Breast epithelium (tissue), 4 donors: Measurements from ENCODE around the gene MLST8. TPM values are rescaled to one million over a fixed set of nuclear protein-coding genes. Genes with fewer than 3 reads are reported as not detected.

ENCODE experiments used
- DNase-seq, 2 donors: peaks; one replicate each; pipeline ENCODE4 v3.0.0-alpha.2; 2019; ENCODE audit warnings: low spot score in 2 of 2
- H3K27ac ChIP-seq, 2 donors: fragments of 200-600 bp; sonication (generic) in 1 of 2; one replicate each; pipeline ENCODE4 v1.5.1; 2016 to 2019; ENCODE audit warnings: mild to moderate bottlenecking in 1 of 2
- H3K27me3 ChIP-seq, 2 donors: fragments of 200-600 bp; sonication (generic) in 1 of 2; one replicate each; pipeline versions ENCODE4 v1.5.1 to v1.6.0; 2017 to 2019; ENCODE audit warnings: control low read depth in 1 of 2, mild to moderate bottlenecking in 1 of 2
- H3K36me3 ChIP-seq: fragments of 200-600 bp; one replicate; pipeline ENCODE4 v1.5.1; 2019
- H3K4me1 ChIP-seq, 2 donors: fragments of 200-600 bp; sonication (generic); one replicate each; pipeline ENCODE4 v1.5.1; 2016 to 2019; ENCODE audit warnings: control low read depth in 1 of 2
- H3K4me3 ChIP-seq, 3 donors: fragments of 200-600 bp; sonication (generic); 1 replicate in 2 of 3; 2 replicates in 1 of 3; pipeline ENCODE4 v1.5.1; 2016 to 2019; ENCODE audit warnings: mild to moderate bottlenecking in 3 of 3, moderate library complexity in 2 of 3
- H3K9me3 ChIP-seq, 2 donors: fragments of 200-600 bp; sonication (generic) in 1 of 2; one replicate each; pipeline ENCODE4 v1.5.1; 2016 to 2019; ENCODE audit warnings: control low read depth in 1 of 2
- POLR2A ChIP-seq: fragments of 450-650 bp; IDR thresholded peaks from one replicate; pipeline ENCODE4 v1.6.1; 2016; ENCODE audit warnings: antibody characterized with exemption, mild to moderate bottlenecking, moderate library complexity
- POLR2AphosphoS5 ChIP-seq, 3 donors: sonication (generic); formaldehyde crosslinking; IDR thresholded peaks; one replicate each; pipeline ENCODE4 v1.6.1; 2017; ENCODE audit warnings: antibody characterized with exemption in 3 of 3
- intact Hi-C: fragments of 100-400 bp; cut with DNase I; formaldehyde crosslinking; loops from one replicate; pipeline ENCODE4 v1.15.1; 2023; ENCODE audit warnings: low total_unique reads
- total RNA-seq, 3 donors: library from RNA; depleted of rRNA; stranded (reverse); fragments of >200 nt; gene quantifications; one replicate each; pipeline ENCODE4 v1.1.0, GENCODE V29; 2016
- TF ChIP-seq, protein P1 (sequence below), 3 donors: fragments of 450-650 bp; IDR thresholded peaks; one replicate each; pipeline ENCODE4 v1.5.1; 2016 to 2017; ENCODE audit warnings: antibody characterized with exemption in 3 of 3, mild to moderate bottlenecking in 3 of 3, moderate library complexity in 3 of 3

Gene MLST8
- total RNA-seq, 3 donors from 2014 or later: 42.7 to 48.1 (median 46.5) TPM

DNA sequence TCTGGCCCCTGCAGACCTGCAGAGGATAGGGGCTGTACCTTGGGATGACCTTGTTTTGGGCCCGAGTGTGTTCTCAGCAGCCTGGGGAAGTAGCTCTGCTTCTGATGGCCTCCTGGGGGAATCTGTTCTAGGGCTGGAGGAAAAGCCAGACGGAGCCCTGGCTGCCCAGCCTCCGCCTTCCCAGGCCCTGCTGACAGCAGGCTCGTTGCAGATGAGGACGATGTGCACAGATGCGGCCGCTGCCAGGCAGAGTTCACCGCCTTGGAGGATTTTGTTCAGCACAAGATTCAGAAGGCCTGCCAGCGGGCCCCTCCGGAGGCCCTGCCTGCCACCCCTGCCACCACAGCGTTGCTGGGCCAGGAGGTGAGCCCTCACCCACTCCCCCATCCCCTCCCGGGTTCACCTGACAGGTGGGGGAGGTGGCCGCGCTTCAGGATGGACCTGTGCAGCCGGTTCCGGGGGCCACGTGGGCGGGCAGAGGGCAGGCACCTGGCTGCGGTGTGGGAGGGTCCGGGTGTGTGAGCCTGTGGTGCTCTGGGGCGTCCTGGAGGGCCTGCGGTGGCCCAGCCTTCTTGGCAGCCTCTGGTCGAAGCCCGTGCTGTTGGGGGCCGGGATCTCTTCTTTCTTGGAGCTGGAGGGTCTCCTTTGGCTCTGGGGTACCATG, 23.0 kb downstream of the MLST8 start:
- intact Hi-C loops: no loop called here
- TF ChIP-seq POLR2A: no peak
- TF ChIP-seq, protein P1, sequence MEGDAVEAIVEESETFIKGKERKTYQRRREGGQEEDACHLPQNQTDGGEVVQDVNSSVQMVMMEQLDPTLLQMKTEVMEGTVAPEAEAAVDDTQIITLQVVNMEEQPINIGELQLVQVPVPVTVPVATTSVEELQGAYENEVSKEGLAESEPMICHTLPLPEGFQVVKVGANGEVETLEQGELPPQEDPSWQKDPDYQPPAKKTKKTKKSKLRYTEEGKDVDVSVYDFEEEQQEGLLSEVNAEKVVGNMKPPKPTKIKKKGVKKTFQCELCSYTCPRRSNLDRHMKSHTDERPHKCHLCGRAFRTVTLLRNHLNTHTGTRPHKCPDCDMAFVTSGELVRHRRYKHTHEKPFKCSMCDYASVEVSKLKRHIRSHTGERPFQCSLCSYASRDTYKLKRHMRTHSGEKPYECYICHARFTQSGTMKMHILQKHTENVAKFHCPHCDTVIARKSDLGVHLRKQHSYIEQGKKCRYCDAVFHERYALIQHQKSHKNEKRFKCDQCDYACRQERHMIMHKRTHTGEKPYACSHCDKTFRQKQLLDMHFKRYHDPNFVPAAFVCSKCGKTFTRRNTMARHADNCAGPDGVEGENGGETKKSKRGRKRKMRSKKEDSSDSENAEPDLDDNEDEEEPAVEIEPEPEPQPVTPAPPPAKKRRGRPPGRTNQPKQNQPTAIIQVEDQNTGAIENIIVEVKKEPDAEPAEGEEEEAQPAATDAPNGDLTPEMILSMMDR (IDR thresholded peaks at IDR 0.05): no peak
- TF ChIP-seq POLR2AphosphoS5 (IDR thresholded peaks at IDR 0.05): no peak
- H3K4me1 ChIP-seq: peaks cover 4 to 12% of the 10 kb centered on the region in 2 donors
- no peaks in the 10 kb centered on the region for H3K9me3 ChIP-seq
- DNase-seq: peak in 1 of 2 donors; percentile 67
- no peak overlapping the region for H3K4me3 ChIP-seq
- peaks cover 16% of the 10 kb centered on the region for H3K36me3 ChIP-seq
- H3K27me3 ChIP-seq: no peaks in the 10 kb centered on the region
- H3K27ac ChIP-seq: no peak overlapping the region

DNA sequence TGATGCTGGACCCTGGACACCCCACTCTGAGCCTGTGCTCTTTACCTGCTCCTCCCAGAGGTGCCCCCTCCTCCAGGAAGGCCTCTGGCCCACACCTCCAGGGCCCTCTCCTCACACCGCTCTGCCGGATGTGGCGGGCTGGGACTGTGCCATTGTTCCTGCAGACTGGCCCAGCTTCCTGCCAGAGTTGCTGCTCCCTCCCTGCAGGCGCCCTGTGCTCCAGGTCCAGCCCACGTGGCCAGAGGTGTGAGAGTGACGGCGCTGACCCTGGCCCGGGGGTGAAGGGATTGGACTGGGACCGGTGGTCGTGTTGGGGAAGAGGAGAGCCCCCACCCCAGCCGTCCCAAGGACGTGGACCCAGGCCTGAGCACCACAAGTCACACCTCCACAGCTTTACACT, 23.8 kb downstream of the MLST8 start:
- TF ChIP-seq POLR2AphosphoS5 (IDR thresholded peaks at IDR 0.05): no peak
- no peak for TF ChIP-seq POLR2A
- TF ChIP-seq, protein P1 (IDR thresholded peaks at IDR 0.05): no peak
- Histone ChIP-seq H3K4me1 (peaks cover 4 to 11% of the 10 kb centered on the region in 2 donors), H3K36me3 (peaks cover 23% of the 10 kb centered on the region), H3K27ac (no peak overlapping the region), H3K27me3 (no peaks in the 10 kb centered on the region), H3K4me3 (no peak overlapping the region), H3K9me3 (no peaks in the 10 kb centered on the region)
- intact Hi-C loops: no loop called here
- no peak for DNase-seq

DNA sequence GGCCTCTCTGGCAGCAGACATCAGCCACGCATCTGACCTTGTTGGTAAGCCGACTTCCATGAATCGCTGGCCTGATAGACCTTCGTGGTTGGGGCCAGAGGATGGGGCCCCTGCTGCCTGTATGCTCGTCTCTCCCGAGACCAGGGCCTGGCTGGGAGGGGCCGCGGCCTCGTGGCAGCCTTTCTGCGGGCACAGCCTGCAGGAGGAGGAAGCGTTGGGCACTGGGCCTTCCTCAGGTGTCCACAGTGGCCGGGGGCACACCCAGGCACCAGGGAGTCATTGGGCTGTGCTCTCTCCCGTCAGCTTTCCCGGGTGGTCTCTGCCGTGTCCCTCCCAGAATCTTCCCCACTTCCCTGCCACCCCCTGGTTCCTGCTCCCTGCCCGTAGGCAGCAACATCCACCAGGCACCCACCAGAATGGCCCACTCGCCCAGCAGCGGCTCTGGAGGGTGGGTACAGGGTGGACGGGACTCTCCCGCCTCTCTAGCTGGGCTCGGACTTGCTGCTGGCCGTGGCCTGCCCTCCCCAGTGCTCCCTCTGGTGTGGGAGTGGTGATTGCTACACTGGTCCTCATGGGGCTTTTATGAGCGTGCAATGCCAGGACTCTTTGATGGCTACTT, 24.5 kb downstream of the MLST8 start:
- intact Hi-C loops: no loop called here
- TF ChIP-seq POLR2AphosphoS5 (IDR thresholded peaks at IDR 0.05): no peak
- TF ChIP-seq, protein P1 (IDR thresholded peaks at IDR 0.05): no peak
- TF ChIP-seq POLR2A: no peak
- H3K4me1 ChIP-seq: peaks cover 4 to 5% of the 10 kb centered on the region in 2 donors
- no peak overlapping the region for H3K4me3 ChIP-seq
- no peak for DNase-seq
- no peaks in the 10 kb centered on the region for H3K9me3 ChIP-seq
- no peak overlapping the region for H3K27ac ChIP-seq
- H3K36me3 ChIP-seq: peaks cover 24% of the 10 kb centered on the region
- no peaks in the 10 kb centered on the region for H3K27me3 ChIP-seq

DNA sequence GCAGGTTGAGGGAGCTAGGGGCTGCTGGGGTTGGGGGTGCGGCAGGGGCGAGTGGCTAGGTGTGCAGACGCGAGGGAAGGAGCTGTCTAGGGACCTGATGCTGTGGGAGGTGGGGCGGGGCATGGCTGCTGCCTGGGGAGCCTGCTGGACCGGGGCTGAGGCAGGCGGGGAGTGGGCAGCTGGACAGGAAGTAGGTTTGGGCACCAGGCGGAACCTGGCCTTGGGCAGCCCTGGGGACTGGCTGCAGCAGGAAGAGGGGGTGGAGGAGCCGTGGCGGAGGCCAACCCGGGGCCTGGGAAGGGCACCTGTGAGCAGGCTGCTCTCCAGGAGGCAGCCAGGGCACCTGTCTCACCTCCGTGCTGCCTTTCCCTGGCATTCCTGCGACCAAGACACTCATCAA, 25.1 kb downstream of the MLST8 start:
- no peak overlapping the region for H3K27ac ChIP-seq
- TF ChIP-seq POLR2A: no peak
- TF ChIP-seq, protein P1 (IDR thresholded peaks at IDR 0.05): no peak
- no peak for TF ChIP-seq POLR2AphosphoS5 (IDR thresholded peaks at IDR 0.05)
- no peak for DNase-seq
- H3K27me3 ChIP-seq: no peaks in the 10 kb centered on the region
- intact Hi-C loops: no loop called here
- no peaks in the 10 kb centered on the region for H3K9me3 ChIP-seq
- no peak overlapping the region for H3K4me3 ChIP-seq
- peaks cover 24% of the 10 kb centered on the region for H3K36me3 ChIP-seq
- H3K4me1 ChIP-seq: peaks cover 4 to 5% of the 10 kb centered on the region in 2 donors
